Body of pancreas (tissue), 4 donors: ENCODE data around the gene ADSS1. TPM values are rescaled to one million over a fixed set of nuclear protein-coding genes. Genes with fewer than 3 reads are reported as not detected.
A peak's percentile ranks its signal among the peaks of the same experiment; 100 is the strongest.

Source experiments
- ATAC-seq: fragments of 150-250 bp; one replicate; pipeline ENCODE4 v1.9.1; 2016
- DNase-seq, 4 donors: peaks; one replicate each; pipeline ENCODE4 v3.0.0-alpha.2; 2019
- H3K27ac ChIP-seq, 4 donors: fragments of 200-600 bp; sonication (generic); 1 replicate in 3 of 4; 2 replicates in 1 of 4; pipeline versions ENCODE4 v1.5.1 to v1.6.1; 2016 to 2019; ENCODE audit warnings: mild to moderate bottlenecking in 1 of 4, mixed read lengths in 1 of 4, moderate library complexity in 1 of 4
- H3K27me3 ChIP-seq, 2 donors: fragments of 200-600 bp; sonication (generic); one replicate each; pipeline ENCODE4 v1.6.0; 2016; ENCODE audit warnings: mild to moderate bottlenecking in 1 of 2
- H3K36me3 ChIP-seq, 2 donors: fragments of 200-600 bp; sonication (generic); replicated peaks in 1 of 2; 2 replicates each; pipeline ENCODE4 v1.5.1; 2016; ENCODE audit warnings: low read depth in 2 of 2; ENCODE audit not compliant: insufficient read depth in 1 of 2
- H3K4me1 ChIP-seq: fragments of 200-600 bp; sonication (generic); one replicate; pipeline ENCODE4 v1.6.0; 2016
- H3K4me3 ChIP-seq, 2 donors: fragments of 200-600 bp; sonication (generic); 1 replicate in 1 of 2; 2 replicates in 1 of 2; pipeline ENCODE4 v1.5.1; 2016 to 2019
- H3K9me3 ChIP-seq, 3 donors: fragments of 200-600 bp; sonication (generic); 1 replicate in 2 of 3; 2 replicates in 1 of 3; pipeline ENCODE4 v1.5.1; 2016
- CTCF ChIP-seq, 7 experiments: fragments of 450-650 bp in 4 of 7; fragments of 200-600 bp in 3 of 7; sonication (generic) in 3 of 7; IDR thresholded peaks; one replicate each; pipeline ENCODE4 v1.5.1; 2016 to 2019; ENCODE audit warnings: antibody characterized with exemption in 7 of 7
- POLR2A ChIP-seq, 3 donors: fragments of 450-650 bp; IDR thresholded peaks; one replicate each; pipeline ENCODE4 v1.6.1; 2016; ENCODE audit warnings: antibody characterized with exemption in 3 of 3, mild to moderate bottlenecking in 2 of 3
- WGBS, 2 donors: methylation state at CpG; one replicate each; pipeline ENCODE4 v1.1.5; 2017; 5-methylcytosine and 5-hydroxymethylcytosine counted together
- intact Hi-C: fragments of 100-400 bp; cut with DNase I; formaldehyde crosslinking; loops from one replicate; pipeline ENCODE4 v1.15.1; 2023
- total RNA-seq, 2 donors: library from RNA; depleted of rRNA; stranded (reverse); fragments of >200 nt; gene quantifications; one replicate each; pipeline ENCODE4 v1.1.0, GENCODE V29; 2016

ADSS1 gene
- total RNA-seq, 2 donors from 2014 or later, result 4.0 to 4.7 TPM

- H3K9me3 ChIP-seq, result no peaks in the 10 kb centered on the region
- DNase-seq (no peak), ATAC-seq (no peak)
- no peaks in the 10 kb centered on the region for H3K36me3 ChIP-seq
- no peak overlapping the region for H3K27ac ChIP-seq
- intact Hi-C loops, result no loop called here
- whole genome bisulfite sequencing, 2 donors, result 91 to 93% methylated on average over 6 to 15 of the region's 15 CpGs
- no peak for TF ChIP-seq CTCF (IDR thresholded peaks at IDR 0.05)
- no peak for TF ChIP-seq POLR2A (IDR thresholded peaks at IDR 0.05)
- H3K4me1 ChIP-seq, result peaks cover 9% of the 10 kb centered on the region
- H3K27me3 ChIP-seq, result no peaks in the 10 kb centered on the region
- no peak overlapping the region for H3K4me3 ChIP-seq
Observed at GRCh38 chr14:104719343-104719742, 4.7 kb upstream of the ADSS1 start.

GRCh38 chr14:104721505-104722431, 2.3 kb upstream of the ADSS1 start:
- peaks cover 31% of the 10 kb centered on the region for H3K4me1 ChIP-seq
- no peaks in the 10 kb centered on the region for H3K9me3 ChIP-seq
- H3K27me3 ChIP-seq, result no peaks in the 10 kb centered on the region
- ATAC-seq (no peak), DNase-seq (no peak)
- TF ChIP-seq POLR2A (IDR thresholded peaks at IDR 0.05) (no peak), CTCF (IDR thresholded peaks at IDR 0.05) (no peak)
- 78 to 79% methylated on average over 8 to 12 of the region's 18 CpGs for WGBS, 2 donors
- H3K36me3 ChIP-seq, result no peaks in the 10 kb centered on the region
- intact Hi-C loops, result no loop called here
- H3K27ac ChIP-seq, result no peak overlapping the region
- no peak overlapping the region for H3K4me3 ChIP-seq

- TF ChIP-seq CTCF (IDR thresholded peaks at IDR 0.05), result no peak
- TF ChIP-seq POLR2A (IDR thresholded peaks at IDR 0.05), result no peak
- no peak overlapping the region for H3K4me3 ChIP-seq
Observed at GRCh38 chr14:104722938-104723650, 935 bp upstream of the ADSS1 start.

GRCh38 chr14:104724407-104724980, 465 bp downstream of the ADSS1 start:
- peaks cover 32% of the 10 kb centered on the region for H3K4me1 ChIP-seq
- intact Hi-C loops, result no loop called here
- TF ChIP-seq CTCF (IDR thresholded peaks at IDR 0.05), result no peak
- TF ChIP-seq POLR2A (IDR thresholded peaks at IDR 0.05), result no peak
- no peaks in the 10 kb centered on the region for H3K36me3 ChIP-seq
- 2 to 10% methylated on average over 8 to 27 of the region's 27 CpGs for WGBS, 2 donors
- DNase-seq (peak; percentile 46 to 54 (median 51)), ATAC-seq (peak; percentile 36)
- peak overlapping the region in 3 of 4 donors; percentile 52 to 72 (median 53) for H3K27ac ChIP-seq
- H3K4me3 ChIP-seq, result peak overlapping the region; percentile 59 to 67
- no peaks in the 10 kb centered on the region for H3K9me3 ChIP-seq
- H3K27me3 ChIP-seq, result no peaks in the 10 kb centered on the region

More at GRCh38 chr14:104722938-104723650, 935 bp upstream of the ADSS1 start:
- 43 to 62% methylated on average over 5 to 26 of the region's 26 CpGs for WGBS, 2 donors
- no peaks in the 10 kb centered on the region for H3K9me3 ChIP-seq
- H3K27ac ChIP-seq, result peak overlapping the region in 3 of 4 donors; percentile 52 to 72 (median 53)
- intact Hi-C loops, result no loop called here
- DNase-seq (no peak), ATAC-seq (no peak)
- H3K27me3 ChIP-seq, result no peaks in the 10 kb centered on the region
- H3K4me1 ChIP-seq, result peaks cover 32% of the 10 kb centered on the region
- no peaks in the 10 kb centered on the region for H3K36me3 ChIP-seq
